ENCODE measurements around the gene CTH.
"Not testable (repeated sequence)": the region's sequence is repeated elsewhere in the genome, so short reads cannot be mapped to it uniquely, and the experiment has no call there.

CTH gene

GRCh38 chr1:70403759-70404158, 7.3 kb upstream of the CTH start:
- Mint-ChIP-seq H3K4me1 (no peaks in the 10 kb centered on the region), H3K27ac (no peak overlapping the region), H3K4me3 (no peak overlapping the region), H3K27me3 (ENCODE audit: low read depth, poor library complexity) (peaks cover 4% of the 10 kb centered on the region), H3K9me3 (no peaks in the 10 kb centered on the region), H3K36me3 (ENCODE audit: low read depth) (no peaks in the 10 kb centered on the region)
- no peak for DNase-seq
- no peak for TF ChIP-seq CTCF (IDR thresholded peaks at IDR 0.05)

- no peak for TF ChIP-seq CTCF (IDR thresholded peaks at IDR 0.05)
- Mint-ChIP-seq H3K36me3 (ENCODE audit: low read depth) (no peaks in the 10 kb centered on the region), H3K4me3 (no peak overlapping the region), H3K4me1 (peaks cover 8% of the 10 kb centered on the region), H3K27ac (no peak overlapping the region), H3K9me3 (no peaks in the 10 kb centered on the region), H3K27me3 (ENCODE audit: low read depth, poor library complexity) (peaks cover 4% of the 10 kb centered on the region)
- no peak for DNase-seq
Measured at GRCh38 chr1:70405780-70406416, 5.2 kb upstream of the CTH start.

- no peak for TF ChIP-seq CTCF (IDR thresholded peaks at IDR 0.05)
- H3K4me3 Mint-ChIP-seq: no peak overlapping the region
- H3K27me3 Mint-ChIP-seq (ENCODE audit: low read depth, poor library complexity): peaks cover 4% of the 10 kb centered on the region
- H3K27ac Mint-ChIP-seq: no peak overlapping the region
- H3K4me1 Mint-ChIP-seq: peaks cover 25% of the 10 kb centered on the region
- no peak for DNase-seq
- no peaks in the 10 kb centered on the region for H3K9me3 Mint-ChIP-seq
- no peaks in the 10 kb centered on the region for H3K36me3 Mint-ChIP-seq (ENCODE audit: low read depth)
Measured at GRCh38 chr1:70409136-70409535, 1.9 kb upstream of the CTH start.

- peaks cover 4% of the 10 kb centered on the region for H3K27me3 Mint-ChIP-seq (ENCODE audit: low read depth, poor library complexity)
- H3K36me3 Mint-ChIP-seq (ENCODE audit: low read depth): no peaks in the 10 kb centered on the region
- H3K9me3 Mint-ChIP-seq: no peaks in the 10 kb centered on the region
- DNase-seq: no peak
- peaks cover 25% of the 10 kb centered on the region for H3K4me1 Mint-ChIP-seq
- peak overlapping the region; percentile 98 for H3K4me3 Mint-ChIP-seq
- no peak for TF ChIP-seq CTCF (IDR thresholded peaks at IDR 0.05)
- H3K27ac Mint-ChIP-seq: peak overlapping the region; percentile 99
Measured at GRCh38 chr1:70411360-70411844, 334 bp downstream of the CTH start.

- TF ChIP-seq CTCF (IDR thresholded peaks at IDR 0.05): no peak
- no peaks in the 10 kb centered on the region for H3K27me3 Mint-ChIP-seq (ENCODE audit: low read depth, poor library complexity)
- H3K27ac Mint-ChIP-seq: no peak overlapping the region
- peaks cover 17% of the 10 kb centered on the region for H3K4me1 Mint-ChIP-seq
- DNase-seq: no peak
- no peak overlapping the region for H3K4me3 Mint-ChIP-seq
- no peaks in the 10 kb centered on the region for H3K9me3 Mint-ChIP-seq
- H3K36me3 Mint-ChIP-seq (ENCODE audit: low read depth): peaks cover 21% of the 10 kb centered on the region
Measured at GRCh38 chr1:70415882-70416281, 4.8 kb downstream of the CTH start.

- H3K36me3 Mint-ChIP-seq (ENCODE audit: low read depth): peaks cover 34% of the 10 kb centered on the region
- H3K4me1 Mint-ChIP-seq; H3K4me3 Mint-ChIP-seq; H3K27me3 Mint-ChIP-seq (ENCODE audit: low read depth, poor library complexity); H3K27ac Mint-ChIP-seq; DNase-seq; H3K9me3 Mint-ChIP-seq: not testable (repeated sequence)
Measured at GRCh38 chr1:70418973-70419734, 8.1 kb downstream of the CTH start.

Data from nephron progenitor cell (in vitro differentiated cells).